NCI-H128 (cell line): Measurements from ENCODE around the gene APIP.

Experiments used
- DNase-seq: peaks from one replicate; lab custom pipeline; 2025; ENCODE audit not compliant: unreplicated experiment; lab: John Stamatoyannopoulos, UW

Gene APIP

DNA sequence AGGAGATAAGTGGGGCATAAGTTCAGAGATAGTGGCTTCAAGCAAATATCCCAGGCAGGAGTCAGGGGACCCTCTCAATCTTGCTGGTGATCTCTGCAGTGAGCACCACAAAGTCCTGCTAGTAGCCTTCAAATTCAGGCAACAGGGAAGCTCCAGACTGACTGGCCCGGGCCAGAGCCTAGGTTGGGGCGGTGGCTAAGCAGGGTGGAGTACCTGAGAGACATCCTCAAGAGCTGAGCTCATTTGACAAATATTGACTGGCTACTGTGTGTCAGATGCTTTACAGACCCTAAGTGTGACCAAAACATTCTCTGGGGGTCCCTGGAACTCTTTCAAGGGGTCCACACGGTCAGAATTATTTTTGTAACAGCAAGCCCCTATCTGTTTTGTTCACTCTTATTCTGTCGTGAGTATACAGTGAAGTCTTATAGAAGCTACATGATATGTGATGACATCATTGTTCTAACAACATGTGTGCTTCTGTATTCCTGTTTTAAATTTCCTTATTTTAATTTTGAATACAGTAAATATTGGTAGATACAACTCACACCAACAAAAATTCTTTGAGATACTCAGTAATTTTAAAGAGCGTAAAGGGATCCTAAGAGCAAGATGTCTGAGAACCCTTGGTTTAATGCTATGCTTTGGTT lies 71.6 kb downstream of the APIP start:
- no peak for DNase-seq

- no peak for DNase-seq
Observed at GRCh38 chr11:34843271-34843670, 72.9 kb downstream of the APIP start.

GRCh38 chr11:34840736-34841386 lies 75.3 kb downstream of the APIP start:
- no peak for DNase-seq

- no peak for DNase-seq
Observed at GRCh38 chr11:34839969-34840368, 76.2 kb downstream of the APIP start.

DNA sequence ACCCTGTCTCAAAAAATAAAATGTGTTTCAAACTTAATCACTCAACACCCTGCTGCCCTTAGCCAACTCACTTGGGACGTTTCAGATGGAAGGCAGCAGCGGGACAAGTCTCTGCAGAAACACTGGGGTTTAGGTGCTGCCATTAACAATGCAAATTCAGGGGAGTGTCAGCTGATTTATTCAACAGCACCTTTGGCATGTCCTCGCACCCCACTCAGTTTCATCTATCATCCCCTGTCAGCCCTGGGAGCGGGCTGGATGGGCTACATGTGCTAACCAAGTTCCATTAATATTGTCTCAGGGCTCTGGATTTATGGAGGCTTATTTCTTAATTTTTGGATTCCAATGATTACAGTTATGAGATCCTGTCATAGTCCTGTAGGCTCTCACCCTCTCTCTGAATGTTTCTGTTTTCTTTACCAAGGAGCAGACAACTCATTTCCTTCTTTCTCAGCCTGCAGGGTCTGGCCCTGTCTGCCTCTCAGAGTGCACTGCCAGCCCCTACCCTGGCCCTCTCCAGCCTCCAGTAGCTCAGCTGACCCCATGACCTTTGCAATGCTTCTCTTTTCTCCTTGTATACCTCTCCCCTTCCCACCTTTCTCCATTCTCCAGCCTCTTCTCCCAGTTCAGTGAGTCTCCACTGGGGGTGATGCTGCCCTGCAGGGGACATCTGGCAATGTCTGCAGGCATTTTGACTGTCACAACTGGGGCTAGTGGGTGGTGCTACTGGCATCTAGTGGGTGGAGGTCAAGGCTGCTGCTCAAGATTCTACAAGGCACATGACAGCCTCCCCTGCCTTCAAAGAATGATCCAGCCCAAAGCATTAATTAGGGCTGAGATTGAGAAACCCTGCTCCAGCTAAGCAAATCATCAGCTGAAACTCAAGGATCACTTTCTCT lies 79.0 kb downstream of the APIP start:
- DNase-seq, result no peak

DNA sequence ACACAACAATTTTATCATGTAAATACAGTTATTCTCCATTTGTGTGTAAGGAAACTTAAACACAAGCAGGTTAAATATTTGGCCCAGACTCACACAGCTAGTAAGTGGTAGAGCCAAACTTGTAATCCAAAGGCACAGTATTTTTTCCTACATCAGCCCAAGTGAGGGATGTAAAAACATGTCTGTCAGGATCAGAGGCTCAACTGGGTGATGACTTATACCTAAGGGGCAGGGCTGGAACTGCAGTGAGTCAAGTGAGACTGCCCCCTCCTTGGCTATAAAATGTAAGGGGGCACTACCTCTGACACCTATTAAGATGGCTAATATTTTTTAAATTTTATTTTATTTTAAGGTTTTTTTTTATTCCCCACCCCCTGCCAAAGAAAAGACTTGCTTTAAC lies 82.6 kb downstream of the APIP start:
- DNase-seq, result no peak
